ENCODE data around the gene ADIPOQ.
"Not testable (repeated sequence)": the region's sequence is repeated elsewhere in the genome, so short reads cannot be mapped to it uniquely, and the experiment has no call there.

The ADIPOQ gene

GRCh38 chr3:186882881-186883685 is 40.6 kb downstream of the ADIPOQ start:
- H3K9me3 ChIP-seq (ENCODE audit: control insufficient read depth, low read length) = no peaks in the 10 kb centered on the region
- H3K27ac ChIP-seq = no peak overlapping the region
- H3K36me3 ChIP-seq (ENCODE audit: control insufficient read depth, insufficient read depth, low read length) = no peaks in the 10 kb centered on the region
- TF ChIP-seq CTCF (IDR thresholded peaks at IDR 0.05) = no peak
- H3K4me3 ChIP-seq (ENCODE audit: low read depth, low read length) = no peak overlapping the region
- H3K27me3 ChIP-seq (ENCODE audit: control insufficient read depth, insufficient read depth, low read length) = no peaks in the 10 kb centered on the region
- no peaks in the 10 kb centered on the region for H3K79me2 ChIP-seq
- H3K4me1 ChIP-seq = no peaks in the 10 kb centered on the region
- no peak overlapping the region for H3K9ac ChIP-seq
- H3K4me2 ChIP-seq (ENCODE audit: low read length) = no peak overlapping the region
- no peak overlapping the region for H2AFZ ChIP-seq

- Histone ChIP-seq H3K79me2 (no peaks in the 10 kb centered on the region), H3K4me3 (ENCODE audit: low read depth, low read length) (no peak overlapping the region), H3K9me3 (ENCODE audit: control insufficient read depth, low read length) (no peaks in the 10 kb centered on the region), H3K9ac (no peak overlapping the region), H2AFZ (no peak overlapping the region), H3K4me2 (ENCODE audit: low read length) (no peak overlapping the region), H3K4me1 (peaks cover 3% of the 10 kb centered on the region), H3K36me3 (ENCODE audit: control insufficient read depth, insufficient read depth, low read length) (no peaks in the 10 kb centered on the region), H3K27ac (no peak overlapping the region), H3K27me3 (ENCODE audit: control insufficient read depth, insufficient read depth, low read length) (no peaks in the 10 kb centered on the region)
- no peak for TF ChIP-seq CTCF (IDR thresholded peaks at IDR 0.05)
Measured at GRCh38 chr3:186883686-186884058, 41.2 kb downstream of the ADIPOQ start.

GRCh38 chr3:186884868-186885267 is 42.4 kb downstream of the ADIPOQ start:
- H3K4me1 ChIP-seq; H3K27ac ChIP-seq; H2AFZ ChIP-seq; H3K79me2 ChIP-seq; H3K4me3 ChIP-seq (ENCODE audit: low read depth, low read length); H3K9ac ChIP-seq; H3K27me3 ChIP-seq (ENCODE audit: control insufficient read depth, insufficient read depth, low read length); H3K4me2 ChIP-seq (ENCODE audit: low read length); H3K9me3 ChIP-seq (ENCODE audit: control insufficient read depth, low read length); H3K36me3 ChIP-seq (ENCODE audit: control insufficient read depth, insufficient read depth, low read length): not testable (repeated sequence)

GRCh38 chr3:186886202-186886981 is 43.9 kb downstream of the ADIPOQ start:
- no peak overlapping the region for H3K9ac ChIP-seq
- H3K79me2 ChIP-seq = no peaks in the 10 kb centered on the region
- H3K4me3 ChIP-seq (ENCODE audit: low read depth, low read length) = no peak overlapping the region
- H3K9me3 ChIP-seq (ENCODE audit: control insufficient read depth, low read length) = no peaks in the 10 kb centered on the region
- no peak overlapping the region for H2AFZ ChIP-seq
- peaks cover 4% of the 10 kb centered on the region for H3K4me1 ChIP-seq
- TF ChIP-seq CTCF (IDR thresholded peaks at IDR 0.05) = no peak
- H3K27ac ChIP-seq = no peak overlapping the region
- H3K4me2 ChIP-seq (ENCODE audit: low read length) = no peak overlapping the region
- no peaks in the 10 kb centered on the region for H3K27me3 ChIP-seq (ENCODE audit: control insufficient read depth, insufficient read depth, low read length)
- no peaks in the 10 kb centered on the region for H3K36me3 ChIP-seq (ENCODE audit: control insufficient read depth, insufficient read depth, low read length)

- H3K4me3 ChIP-seq (ENCODE audit: low read depth, low read length); H3K79me2 ChIP-seq; H3K9me3 ChIP-seq (ENCODE audit: control insufficient read depth, low read length); H3K27me3 ChIP-seq (ENCODE audit: control insufficient read depth, insufficient read depth, low read length); H2AFZ ChIP-seq; H3K27ac ChIP-seq; H3K36me3 ChIP-seq (ENCODE audit: control insufficient read depth, insufficient read depth, low read length); H3K9ac ChIP-seq; H3K4me2 ChIP-seq (ENCODE audit: low read length); H3K4me1 ChIP-seq: not testable (repeated sequence)
Measured at GRCh38 chr3:186887507-186887938, 45.0 kb downstream of the ADIPOQ start.
